Mesenchymal stem cell (in vitro differentiated cells and primary cell): ENCODE measurements around the gene LIPE.
A peak's percentile ranks its signal among the peaks of the same experiment; 100 is the strongest.

ENCODE experiments used
- DNase-seq: peaks from one replicate; pipeline ENCODE4 v3.0.0-alpha.2; 2013
- H2AFZ ChIP-seq: one replicate; pipeline ENCODE4 v1.6.1; 2013; ENCODE audit warnings: low read depth, mild to moderate bottlenecking, control low read depth, inconsistent platforms, low read length, moderate library complexity
- H2AK5ac ChIP-seq: 2 replicates; pipeline ENCODE4 v1.6.1; 2013; ENCODE audit warnings: low read length, moderate library complexity, mild to moderate bottlenecking, inconsistent platforms; ENCODE audit not compliant: severe bottlenecking
- H2BK120ac ChIP-seq: one replicate; pipeline ENCODE4 v1.6.1; 2013; ENCODE audit warnings: low read depth, mild to moderate bottlenecking, inconsistent platforms, low read length, moderate library complexity
- H2BK12ac ChIP-seq, 2 experiments: one replicate each; pipeline ENCODE4 v1.6.1; 2013; ENCODE audit warnings: inconsistent platforms in 2 of 2, low read length in 2 of 2, mild to moderate bottlenecking in 2 of 2, moderate library complexity in 2 of 2, control low read depth in 1 of 2
- H2BK15ac ChIP-seq: one replicate; pipeline ENCODE4 v1.6.1; 2013; ENCODE audit warnings: mild to moderate bottlenecking, low read depth, inconsistent platforms; ENCODE audit not compliant: poor library complexity, severe bottlenecking
- H2BK5ac ChIP-seq: 2 replicates; pipeline ENCODE4 v1.6.1; 2013; ENCODE audit warnings: low read depth, mild to moderate bottlenecking, low read length, control low read depth, inconsistent platforms; ENCODE audit not compliant: poor library complexity, severe bottlenecking
- H3K14ac ChIP-seq, 2 experiments: one replicate each; pipeline ENCODE4 v1.6.1; 2013; ENCODE audit warnings: inconsistent platforms in 2 of 2, low read length in 2 of 2, control low read depth in 1 of 2, mild to moderate bottlenecking in 1 of 2, moderate library complexity in 1 of 2
- H3K18ac ChIP-seq, 2 experiments: one replicate each; pipeline ENCODE4 v1.6.1; 2013; ENCODE audit warnings: inconsistent platforms in 2 of 2, low read length in 2 of 2, control low read depth in 1 of 2, low read depth in 1 of 2, mild to moderate bottlenecking in 1 of 2
- H3K23ac ChIP-seq, 2 experiments: one replicate each; pipeline ENCODE4 v1.6.1; 2013; ENCODE audit warnings: inconsistent platforms in 2 of 2, low read length in 2 of 2, mild to moderate bottlenecking in 2 of 2, moderate library complexity in 2 of 2, control low read depth in 1 of 2
- H3K27ac ChIP-seq: 2 replicates; pipeline ENCODE4 v1.5.1; 2013; ENCODE audit warnings: mild to moderate bottlenecking, moderate library complexity, low read length, control low read depth, inconsistent platforms; ENCODE audit not compliant: poor library complexity, severe bottlenecking
- H3K27me3 ChIP-seq, 2 experiments: 2 replicates each; pipeline versions ENCODE4 v1.6.1 to v1.7.0; 2013; ENCODE audit warnings: low read length in 2 of 2, mild to moderate bottlenecking in 2 of 2, moderate library complexity in 2 of 2, control low read depth in 1 of 2, inconsistent platforms in 1 of 2; ENCODE audit not compliant: control insufficient read depth in 1 of 2, insufficient read depth in 1 of 2
- H3K36me3 ChIP-seq, 2 experiments: 2 replicates each; pipeline versions ENCODE4 v1.6.1 to v1.7.0; 2013; ENCODE audit warnings: low read length in 2 of 2, control low read depth in 1 of 2, inconsistent platforms in 1 of 2, low read depth in 1 of 2, mild to moderate bottlenecking in 1 of 2; ENCODE audit not compliant: insufficient read depth in 2 of 2, control insufficient read depth in 1 of 2
- H3K4ac ChIP-seq, 2 experiments: one replicate each; pipeline ENCODE4 v1.6.1; 2013; ENCODE audit warnings: inconsistent platforms in 2 of 2, low read length in 2 of 2, mild to moderate bottlenecking in 2 of 2, moderate library complexity in 2 of 2, control low read depth in 1 of 2, low read depth in 1 of 2
- H3K4me1 ChIP-seq: 2 replicates; pipeline ENCODE4 v1.6.1; 2013; ENCODE audit warnings: low read depth, low read length, control low read depth; ENCODE audit not compliant: control insufficient read depth, insufficient read depth
- H3K4me2 ChIP-seq: 2 replicates; pipeline ENCODE4 v1.6.1; 2013; ENCODE audit warnings: low read length, mild to moderate bottlenecking, inconsistent platforms; ENCODE audit not compliant: poor library complexity, severe bottlenecking
- H3K4me3 ChIP-seq, 2 experiments: 2 replicates each; pipeline versions ENCODE4 v1.5.1 to v1.7.0; 2013; ENCODE audit warnings: low read length in 2 of 2, mild to moderate bottlenecking in 2 of 2, control low read depth in 1 of 2, low read depth in 1 of 2; ENCODE audit not compliant: insufficient read depth in 1 of 2
- H3K79me1 ChIP-seq: replicated peaks from 2 replicates; pipeline ENCODE4 v1.6.1; 2013; ENCODE audit warnings: mild to moderate bottlenecking, control low read depth, low read length, inconsistent platforms; ENCODE audit not compliant: poor library complexity, severe bottlenecking
- H3K9ac ChIP-seq: 2 replicates; pipeline ENCODE4 v1.7.0; 2013; ENCODE audit warnings: mild to moderate bottlenecking, low read length, moderate library complexity
- H3K9me3 ChIP-seq: 2 replicates; pipeline ENCODE4 v1.7.0; 2013; ENCODE audit warnings: mild to moderate bottlenecking, low read length; ENCODE audit not compliant: control insufficient read depth
- H4K8ac ChIP-seq: one replicate; pipeline ENCODE4 v1.6.1; 2013; ENCODE audit warnings: inconsistent platforms, mild to moderate bottlenecking, low read length, moderate library complexity
- H4K91ac ChIP-seq: one replicate; pipeline ENCODE4 v1.6.1; 2013; ENCODE audit warnings: mild to moderate bottlenecking, low read length, inconsistent platforms
- WGBS: methylation state at CpG from one replicate; pipeline ENCODE4 v1.1.7; 2013; ENCODE audit warnings: mixed read lengths; 5-methylcytosine and 5-hydroxymethylcytosine counted together

The LIPE gene

GRCh38 chr19:42424345-42424707, 2.9 kb downstream of the LIPE start:
- Histone ChIP-seq H2AK5ac (no peak overlapping the region), H2BK5ac (no peak overlapping the region), H3K27ac (no peak overlapping the region), H3K14ac (no peak overlapping the region), H4K91ac (no peak overlapping the region), H3K4me1 (peaks cover 17% of the 10 kb centered on the region), H3K27me3 (peaks cover 14 to 17% of the 10 kb centered on the region in 2 experiments), H2BK12ac (no peak overlapping the region), H3K79me1 (peaks cover 2% of the 10 kb centered on the region), H2BK120ac (no peak overlapping the region), H3K18ac (no peak overlapping the region), H3K23ac (no peak overlapping the region), H3K4ac (no peak overlapping the region), H3K4me3 (peak overlapping the region in 1 of 2 experiments; percentile 82), H3K9ac (no peak overlapping the region), H4K8ac (peak overlapping the region; percentile 85), H2AFZ (peak overlapping the region; percentile 20), H2BK15ac (no peak overlapping the region), H3K9me3 (no peaks in the 10 kb centered on the region), H3K36me3 (no peaks in the 10 kb centered on the region), H3K4me2 (no peak overlapping the region)
- 89% methylated on average over 15 of the region's 15 CpGs for WGBS
- DNase-seq, result no peak

GRCh38 chr19:42423462-42424344, 3.5 kb downstream of the LIPE start:
- Histone ChIP-seq H4K8ac (peak overlapping the region; percentile 85), H3K4me2 (peak overlapping the region; percentile 96), H3K14ac (no peak overlapping the region), H2BK15ac (peak overlapping the region; percentile 71), H2BK12ac (peak overlapping the region; percentile 21 to 81), H2BK5ac (no peak overlapping the region), H3K4me3 (peak overlapping the region; percentile 68 to 82), H3K18ac (peak overlapping the region; percentile 46 to 85), H3K36me3 (no peaks in the 10 kb centered on the region), H3K23ac (peak overlapping the region in 1 of 2 experiments; percentile 51), H4K91ac (no peak overlapping the region), H3K27ac (no peak overlapping the region), H3K9me3 (no peaks in the 10 kb centered on the region), H2AK5ac (no peak overlapping the region), H3K4me1 (peaks cover 17% of the 10 kb centered on the region), H2BK120ac (peak overlapping the region; percentile 62), H3K4ac (peak overlapping the region; percentile 42 to 52), H2AFZ (peak overlapping the region; percentile 98), H3K27me3 (peaks cover 14 to 17% of the 10 kb centered on the region in 2 experiments), H3K79me1 (peaks cover 2% of the 10 kb centered on the region), H3K9ac (peak overlapping the region; percentile 68)
- DNase-seq, result peak; percentile 94
- WGBS, result 17% methylated on average over 60 of the region's 65 CpGs

- H3K27me3 ChIP-seq, result peaks cover 14 to 17% of the 10 kb centered on the region in 2 experiments
- peak overlapping the region; percentile 96 for H3K4me2 ChIP-seq
- H2AFZ ChIP-seq, result peak overlapping the region; percentile 98
- H3K14ac ChIP-seq, result peak overlapping the region in 1 of 2 experiments; percentile 49
- peak overlapping the region in 1 of 2 experiments; percentile 51 for H3K23ac ChIP-seq
- H2BK15ac ChIP-seq, result peak overlapping the region; percentile 71
- DNase-seq, result no peak
- H3K9me3 ChIP-seq, result no peaks in the 10 kb centered on the region
- H3K18ac ChIP-seq, result peak overlapping the region; percentile 46 to 85
- peaks cover 17% of the 10 kb centered on the region for H3K4me1 ChIP-seq
- no peak overlapping the region for H4K91ac ChIP-seq
- H2AK5ac ChIP-seq, result no peak overlapping the region
- no peaks in the 10 kb centered on the region for H3K36me3 ChIP-seq
- no peak overlapping the region for H2BK120ac ChIP-seq
- H3K27ac ChIP-seq, result no peak overlapping the region
- H4K8ac ChIP-seq, result peak overlapping the region; percentile 31
- WGBS, result 10% methylated on average over 38 of the region's 38 CpGs
- peak overlapping the region; percentile 68 for H3K9ac ChIP-seq
- H3K4me3 ChIP-seq, result peak overlapping the region; percentile 68 to 82
- peak overlapping the region; percentile 42 to 52 for H3K4ac ChIP-seq
- peaks cover 2% of the 10 kb centered on the region for H3K79me1 ChIP-seq
- H2BK12ac ChIP-seq, result peak overlapping the region in 1 of 2 experiments; percentile 81
- no peak overlapping the region for H2BK5ac ChIP-seq
Measured at GRCh38 chr19:42422901-42423461, 4.2 kb downstream of the LIPE start.
